Stimulated activated CD4-positive, alpha-beta T cell treated with anti-CD3 and anti-CD28 coated beads, Interleukin-2, amount 100 ng/mL, for 24 hours (primary cell): Measurements from ENCODE around the gene ARNT2.

Source experiments
- DNase-seq, 2 donors: peaks; one replicate each; pipeline ENCODE4 v3.0.0-alpha.2; 2020

ARNT2 gene

DNA sequence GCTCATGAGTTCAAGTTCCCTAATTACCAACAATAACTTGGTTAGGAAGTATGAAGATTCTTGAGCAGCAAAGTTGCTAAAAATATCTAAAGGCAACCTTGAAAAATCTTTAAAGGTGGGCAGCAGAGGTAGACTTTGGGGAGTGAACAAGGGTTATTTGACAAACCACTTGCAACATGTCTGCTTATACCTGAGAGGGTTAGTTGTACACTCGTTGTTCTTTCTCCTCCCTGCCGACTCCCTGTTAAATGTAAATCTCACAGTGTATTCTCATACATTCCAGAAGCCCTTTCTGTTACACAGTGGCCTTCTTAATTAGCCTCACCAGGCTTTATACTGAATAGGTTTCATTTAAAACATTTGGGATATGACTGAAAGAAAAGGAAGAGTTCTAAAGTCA is 121.7 kb downstream of the ARNT2 start:
- no peak for DNase-seq

DNA sequence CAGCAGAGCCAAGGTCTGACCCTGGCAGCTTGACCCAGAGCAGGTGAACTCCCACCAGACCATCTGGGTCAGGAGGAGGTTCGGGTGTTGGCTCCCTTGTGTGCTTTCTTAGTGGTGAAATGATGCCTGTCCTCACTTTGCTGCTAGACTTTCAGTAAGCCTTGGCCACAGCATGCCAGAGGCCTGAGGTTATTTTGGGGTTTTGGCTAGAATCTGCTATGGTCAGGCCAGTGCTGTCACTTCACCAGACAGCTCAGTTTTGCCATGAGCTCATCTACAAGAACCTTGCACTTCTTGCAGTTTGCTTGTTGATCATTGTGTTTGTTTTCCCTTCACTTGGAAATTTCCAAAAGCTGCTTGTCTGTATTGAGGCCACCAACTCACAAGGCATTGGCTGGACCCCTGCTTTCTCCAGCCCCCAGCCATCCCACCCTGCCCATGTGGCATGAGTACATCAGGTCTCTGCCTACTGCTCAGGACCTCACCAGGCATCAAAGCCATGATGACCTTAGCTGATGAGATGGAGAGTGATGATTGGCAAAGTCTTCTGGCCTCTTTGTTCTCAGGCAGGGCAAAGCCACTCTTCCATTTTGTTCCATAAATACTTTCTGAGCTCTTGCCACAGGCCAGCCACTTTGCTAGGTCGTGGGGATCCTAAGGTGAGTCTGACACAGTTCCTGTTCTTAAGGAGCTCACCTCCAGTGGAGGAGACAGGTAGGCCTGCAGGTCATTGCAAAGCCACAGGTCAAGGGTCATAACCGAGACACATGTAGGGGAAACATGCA is 122.6 kb downstream of the ARNT2 start:
- no peak for DNase-seq

DNA sequence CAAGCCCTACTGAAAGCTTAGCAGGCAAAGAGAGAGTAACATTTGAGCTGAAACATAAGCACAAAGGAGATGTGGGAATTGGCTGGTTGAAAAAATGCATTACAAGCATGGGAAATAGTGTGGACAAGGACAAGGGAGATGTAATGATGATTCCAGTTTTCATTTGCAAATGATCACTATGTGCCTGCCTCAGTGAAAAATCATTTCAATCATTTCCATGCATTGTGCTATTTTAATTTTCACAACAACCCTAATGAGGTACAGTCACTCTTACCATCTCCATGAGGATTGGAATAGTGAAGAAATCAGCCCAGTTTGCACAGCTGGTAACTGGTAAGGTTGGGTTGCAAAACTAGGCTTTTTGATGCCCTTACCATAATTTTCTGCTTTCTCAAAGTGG is 123.2 kb downstream of the ARNT2 start:
- DNase-seq = no peak

DNA sequence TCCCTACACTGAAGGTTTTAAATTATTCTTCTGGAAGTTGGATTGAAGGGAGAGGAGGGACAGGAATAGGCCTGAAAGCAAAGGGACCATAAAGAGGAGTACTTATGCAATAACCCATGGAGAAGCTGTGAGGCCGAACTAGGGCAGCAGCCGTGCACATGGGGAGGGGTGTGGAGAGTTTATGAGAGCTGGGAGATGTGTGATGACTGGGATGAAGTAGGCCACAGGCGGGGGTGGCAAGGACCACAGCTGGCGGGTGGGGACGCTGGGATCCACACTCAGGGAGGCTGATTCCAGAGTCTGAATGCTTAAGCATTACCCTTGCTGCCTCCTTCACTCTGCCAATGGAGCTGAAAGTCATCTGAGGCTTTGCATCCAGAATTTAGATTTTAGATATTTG is 123.8 kb downstream of the ARNT2 start:
- DNase-seq = no peak

DNA sequence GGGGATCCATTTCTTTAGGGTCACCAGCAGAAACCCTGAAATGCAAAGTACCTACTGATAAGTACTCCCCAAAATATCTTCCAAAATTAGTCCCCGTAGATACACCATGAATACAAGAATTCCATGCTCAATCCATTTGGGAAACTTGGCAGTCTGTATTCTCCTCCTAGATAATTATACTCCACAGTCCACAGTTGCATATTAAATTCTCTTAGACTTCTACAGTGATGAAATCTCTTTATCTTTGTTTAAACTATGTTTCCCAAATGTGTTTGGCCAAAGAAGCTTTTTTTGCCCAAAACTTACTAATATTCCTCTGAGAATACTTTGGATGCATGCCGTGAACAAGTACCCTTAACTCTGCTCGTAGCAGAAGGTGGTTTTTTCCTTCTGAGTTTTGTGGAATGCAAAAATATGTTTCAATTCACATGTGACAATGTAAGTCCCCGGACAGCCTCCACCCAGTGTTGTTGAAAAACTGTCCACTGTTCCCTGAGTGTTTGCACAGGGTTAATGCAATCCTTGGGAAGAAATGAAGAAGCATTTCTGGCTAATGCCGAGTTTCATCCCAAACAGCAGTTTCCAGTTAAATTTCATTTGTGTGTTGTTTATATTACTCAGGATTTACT is 126.7 kb downstream of the ARNT2 start:
- no peak for DNase-seq

DNA sequence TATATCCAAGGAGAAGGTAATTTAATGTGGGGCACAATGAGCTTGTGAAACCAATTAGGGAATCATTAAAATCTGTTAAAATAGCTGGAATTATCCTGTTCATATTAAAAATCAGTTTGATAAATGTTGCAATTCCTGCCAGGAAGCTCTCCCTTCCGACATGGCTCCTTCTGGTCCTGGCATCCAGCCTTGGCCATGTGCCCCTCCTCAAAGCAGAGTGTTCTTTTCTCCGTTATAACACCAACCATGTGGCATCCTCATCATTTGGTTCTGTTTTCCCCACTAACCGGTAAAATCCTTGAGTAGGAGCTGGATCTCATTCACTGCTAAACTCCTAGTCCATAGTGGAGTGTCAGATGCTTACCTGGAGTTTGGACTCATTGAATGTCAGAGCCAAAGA is 127.2 kb downstream of the ARNT2 start:
- no peak for DNase-seq

DNA sequence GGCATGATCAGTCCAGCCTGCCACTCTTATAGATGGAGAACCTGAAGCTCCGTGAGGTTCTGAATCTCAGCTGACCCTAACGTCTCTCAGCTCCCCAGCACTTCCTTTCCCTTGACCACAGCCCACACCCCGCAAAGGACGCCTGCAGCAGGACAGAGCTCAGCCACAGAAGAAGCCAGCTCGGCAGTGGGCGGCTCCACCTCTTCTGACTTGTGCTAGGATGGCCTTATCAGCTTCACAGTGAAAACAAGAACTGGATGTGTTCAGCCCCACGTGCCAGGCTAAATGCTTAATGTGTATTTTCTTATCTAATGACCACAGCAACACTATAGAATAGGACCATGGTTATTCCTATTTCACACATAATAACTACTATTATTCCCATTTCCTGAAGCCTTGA is 127.6 kb downstream of the ARNT2 start:
- DNase-seq = no peak

DNA sequence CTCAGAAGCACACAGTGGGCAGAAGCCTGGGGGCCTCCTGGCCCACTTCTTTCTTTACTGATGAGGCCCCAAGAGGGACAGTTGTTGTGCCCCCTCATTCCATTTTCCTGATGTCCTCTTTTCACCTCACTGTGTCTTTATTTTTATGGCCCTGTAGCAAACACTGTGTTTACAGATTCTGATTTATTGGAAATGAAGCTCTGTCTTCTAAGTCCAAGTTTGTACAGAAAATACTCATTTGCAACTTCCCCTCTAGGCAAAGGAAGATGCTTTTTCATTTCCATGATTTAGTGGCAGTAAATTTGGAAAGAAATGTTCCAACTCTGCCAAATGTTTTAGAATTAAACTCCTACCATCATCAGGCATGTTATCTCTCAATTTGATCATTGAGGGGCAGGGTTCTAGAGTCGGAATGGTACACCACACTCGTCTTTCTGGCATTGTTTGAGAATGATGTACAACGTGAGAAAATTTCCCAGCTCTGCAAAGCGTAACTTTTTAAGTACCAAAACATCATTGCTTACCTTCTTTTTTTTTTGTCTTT is 129.7 kb downstream of the ARNT2 start:
- no peak for DNase-seq

DNA sequence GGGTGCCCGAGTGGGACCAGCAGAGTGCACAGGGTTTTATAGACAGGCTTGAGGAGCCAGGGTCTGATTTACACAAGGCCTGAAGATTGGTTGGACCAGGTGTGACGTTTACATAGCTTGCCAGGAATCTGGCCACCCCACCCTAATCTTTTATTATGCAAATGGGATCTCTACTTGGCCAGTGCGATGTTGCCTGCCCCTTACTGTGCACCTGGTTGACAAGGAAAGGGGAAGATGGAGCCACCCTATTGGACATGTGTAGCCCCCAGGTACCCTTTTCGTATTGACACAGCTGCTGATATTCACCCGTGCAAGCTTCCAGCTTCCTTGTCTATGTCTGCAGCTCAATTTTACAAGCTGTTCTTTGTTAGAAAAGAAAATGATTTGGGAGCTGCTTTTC is 132.0 kb downstream of the ARNT2 start:
- DNase-seq = no peak

DNA sequence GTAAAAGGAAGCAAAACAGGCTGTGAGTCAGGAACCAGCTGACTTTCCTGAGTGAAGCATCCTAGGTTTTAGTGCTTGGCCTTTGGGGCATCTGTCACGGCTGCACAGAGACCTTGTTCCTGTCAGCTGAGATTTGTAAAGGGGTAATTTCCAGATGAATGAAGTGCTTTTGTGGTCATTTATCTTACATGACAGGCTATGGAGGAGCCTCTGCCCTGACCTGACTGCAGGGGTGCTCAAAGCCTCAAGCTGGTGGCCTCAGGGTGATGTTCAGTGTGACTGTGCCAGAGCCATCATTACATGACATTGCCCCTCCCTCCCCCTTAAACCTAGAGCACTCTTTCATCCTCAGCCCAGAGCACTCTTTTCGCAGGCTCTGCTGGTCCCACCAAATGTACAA is 132.5 kb downstream of the ARNT2 start:
- DNase-seq = no peak

DNA sequence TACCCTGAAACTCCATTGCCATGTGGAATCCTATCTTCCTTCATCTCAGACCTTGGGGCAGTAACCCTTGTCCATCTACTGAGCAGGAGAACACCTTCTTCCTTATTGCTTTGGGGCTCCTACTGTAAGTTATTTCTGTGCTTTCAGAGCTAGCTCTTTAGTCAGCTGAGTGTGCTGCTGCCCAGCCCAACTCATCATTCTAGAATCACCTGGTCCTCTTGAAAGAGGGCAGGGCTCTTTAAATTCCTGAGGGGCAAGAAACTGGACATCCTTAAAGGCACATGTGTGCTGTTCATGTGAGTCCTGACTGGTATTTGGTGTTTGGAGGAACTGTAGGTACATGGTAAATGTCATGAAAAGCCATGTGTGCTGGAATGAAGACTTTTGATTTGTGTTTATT is 140.9 kb downstream of the ARNT2 start:
- no peak for DNase-seq

DNA sequence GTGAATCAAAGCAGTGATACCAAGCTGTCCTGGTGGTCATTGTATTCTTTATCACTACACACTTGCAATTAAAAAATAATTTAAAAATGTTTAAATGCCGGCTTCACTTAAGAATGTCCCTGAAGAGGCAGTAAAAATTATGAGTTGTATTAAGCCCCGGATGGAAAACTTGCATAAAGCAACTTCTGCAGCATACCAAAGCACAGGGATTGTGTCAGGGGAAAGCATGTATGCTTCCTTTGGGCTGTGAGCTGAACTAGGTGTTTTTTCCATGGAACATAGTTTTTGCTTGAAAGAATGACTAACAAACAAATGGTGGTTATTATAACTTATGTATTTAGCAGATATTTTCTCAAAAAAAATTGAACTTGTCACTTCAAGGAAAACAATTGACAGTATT is 143.1 kb downstream of the ARNT2 start:
- no peak for DNase-seq

DNA sequence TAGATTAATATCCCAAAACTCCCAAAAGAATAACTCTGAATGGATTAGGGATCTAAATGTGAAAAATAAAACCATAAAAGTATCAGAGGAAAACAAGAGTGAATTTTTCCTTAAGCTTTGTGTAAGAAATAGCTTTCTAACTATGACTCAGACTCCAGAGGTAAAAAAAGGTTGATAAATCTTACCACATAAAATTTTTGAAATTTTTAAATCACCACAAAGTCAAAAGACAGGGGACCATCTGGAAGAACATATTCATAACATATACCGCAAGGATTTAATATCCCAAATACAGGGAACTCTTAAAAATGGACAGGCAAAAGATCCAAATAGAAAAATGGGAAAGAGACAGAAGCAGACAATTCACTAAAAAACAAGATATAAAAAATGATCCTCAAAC is 145.0 kb downstream of the ARNT2 start:
- no peak for DNase-seq

DNA sequence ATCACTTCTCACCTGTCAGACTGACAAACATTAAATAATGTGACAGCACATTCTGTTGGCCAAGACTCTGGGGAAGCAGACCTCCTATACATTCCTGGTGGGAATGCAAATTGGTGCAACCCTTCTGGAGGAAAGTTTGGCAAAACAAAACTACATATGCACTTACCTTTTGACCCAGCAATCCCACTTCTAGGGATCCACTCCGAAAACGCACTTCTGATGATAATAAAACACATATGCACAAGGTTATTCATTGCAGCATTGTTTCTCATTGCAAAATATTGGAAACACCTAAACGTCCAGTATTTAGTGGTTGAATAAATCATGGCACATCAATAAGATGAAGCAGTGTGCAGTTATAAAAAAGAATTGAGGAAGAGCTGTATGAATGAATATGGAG is 145.5 kb downstream of the ARNT2 start:
- no peak for DNase-seq

DNA sequence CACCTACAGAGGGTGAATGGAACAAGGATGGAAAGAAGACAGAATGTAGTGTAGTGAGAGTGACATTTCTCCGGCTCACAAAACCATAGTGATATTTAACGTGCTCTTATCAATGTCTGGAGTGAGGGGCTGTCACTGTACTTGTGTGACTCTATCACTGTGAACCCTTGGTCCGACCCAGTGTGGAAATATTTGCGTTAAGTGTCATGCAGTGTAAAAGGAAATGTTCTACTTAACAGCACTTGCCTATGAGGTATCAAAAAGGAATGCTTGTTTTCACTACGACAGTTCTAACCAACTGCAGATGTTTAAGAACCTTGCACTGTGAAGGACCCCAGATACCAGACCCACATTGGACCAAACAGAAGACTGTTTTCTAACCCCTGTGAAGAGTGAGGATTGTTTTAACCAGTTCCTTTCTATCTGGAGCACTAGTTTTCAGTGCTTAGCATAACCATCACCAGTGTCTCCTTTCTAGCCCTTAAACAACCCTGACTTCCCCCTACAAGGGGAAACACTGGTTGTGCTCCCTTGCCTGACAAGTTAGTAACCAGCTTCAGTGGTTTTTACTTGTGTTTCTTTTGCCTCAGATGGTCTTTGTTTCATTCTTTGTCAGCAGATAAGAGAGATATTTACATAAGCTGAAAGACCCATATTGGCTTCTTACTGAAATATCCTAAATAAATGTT is 146.2 kb downstream of the ARNT2 start:
- no peak for DNase-seq

DNA sequence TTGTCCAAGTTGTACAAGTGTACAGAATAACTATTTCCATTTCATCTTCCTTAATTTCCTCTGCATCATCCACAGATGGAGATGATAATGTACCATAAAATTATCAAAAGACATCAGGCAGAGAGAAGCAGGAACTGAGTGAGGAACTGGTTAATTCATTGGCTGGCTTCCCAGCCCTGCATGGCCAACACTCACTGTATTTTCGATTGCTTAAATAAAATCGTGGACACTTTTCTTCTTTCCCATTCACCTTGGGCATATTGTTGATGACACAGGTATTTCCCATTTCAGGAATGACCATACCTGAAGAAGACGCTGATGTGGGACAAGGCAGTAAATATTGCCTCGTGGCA is 146.7 kb downstream of the ARNT2 start:
- DNase-seq = no peak

DNA sequence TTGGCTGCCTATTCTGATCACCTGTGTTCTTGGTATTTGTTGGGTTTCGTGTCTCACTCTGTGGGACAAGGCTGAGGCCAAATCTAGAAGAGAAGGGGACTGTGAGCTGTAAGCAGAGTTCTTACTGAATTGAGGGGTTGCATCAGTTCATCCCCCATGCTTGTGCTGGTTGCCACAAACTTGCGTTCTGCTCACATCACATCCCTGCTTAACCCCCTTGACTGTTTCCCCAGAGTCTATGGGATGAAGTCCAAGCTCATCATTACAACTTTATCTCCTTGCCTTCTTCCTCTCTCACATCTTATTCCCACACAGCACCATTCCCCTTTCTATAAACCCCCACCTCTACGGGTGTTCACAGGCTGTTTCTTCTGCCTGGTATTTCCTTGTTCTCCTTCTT is 147.2 kb downstream of the ARNT2 start:
- no peak for DNase-seq

DNA sequence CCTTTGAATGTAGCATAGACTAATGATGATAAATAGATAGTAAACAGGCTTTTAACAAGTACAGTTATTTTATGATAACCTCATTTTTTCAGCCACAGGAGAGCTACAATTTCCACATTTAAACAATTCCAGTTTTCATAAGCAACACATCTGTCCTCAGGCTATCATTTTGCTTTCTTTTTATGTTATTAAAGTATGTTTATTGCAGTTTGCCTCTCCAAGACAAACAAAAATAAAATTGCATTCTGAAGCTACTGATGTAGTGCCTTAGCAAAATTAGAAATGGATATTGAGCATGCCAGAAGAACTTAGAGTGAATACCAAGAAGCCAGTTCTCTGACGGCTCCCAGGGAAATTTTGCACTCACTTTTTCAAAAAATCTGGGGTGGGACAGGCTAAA is 150.4 kb downstream of the ARNT2 start:
- DNase-seq = no peak

DNA sequence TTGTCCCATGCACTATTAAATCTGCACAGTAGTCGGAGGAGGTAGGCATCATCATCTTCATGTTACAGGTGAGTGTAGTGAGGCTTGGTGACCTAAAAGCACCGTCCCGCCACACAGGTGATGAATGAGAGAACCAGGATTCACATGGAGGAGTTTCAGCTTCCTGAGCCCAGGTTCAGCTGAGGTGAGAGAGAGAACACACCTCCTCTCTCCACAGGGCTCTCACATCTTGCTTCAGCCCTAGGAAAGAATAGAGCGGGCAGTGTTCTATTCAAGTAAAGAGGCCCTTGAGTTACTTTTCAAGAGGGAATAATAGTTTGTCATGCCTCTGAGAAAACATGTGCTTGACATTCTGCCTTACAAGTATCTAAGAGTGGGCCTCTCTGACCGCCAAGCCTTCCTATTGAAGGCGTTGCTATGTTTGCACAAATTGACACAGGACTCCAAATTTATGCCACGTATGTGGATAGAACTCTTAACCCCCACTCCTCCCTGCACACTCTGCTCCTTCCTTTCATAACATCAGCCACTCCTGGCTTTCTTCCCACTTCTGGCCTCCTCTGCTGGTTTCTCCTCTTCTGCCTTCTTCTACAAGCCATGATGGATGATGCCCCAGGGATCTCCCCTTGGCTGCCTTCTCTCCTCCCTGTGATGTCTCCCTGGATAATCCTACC is 152.6 kb downstream of the ARNT2 start:
- no peak for DNase-seq

DNA sequence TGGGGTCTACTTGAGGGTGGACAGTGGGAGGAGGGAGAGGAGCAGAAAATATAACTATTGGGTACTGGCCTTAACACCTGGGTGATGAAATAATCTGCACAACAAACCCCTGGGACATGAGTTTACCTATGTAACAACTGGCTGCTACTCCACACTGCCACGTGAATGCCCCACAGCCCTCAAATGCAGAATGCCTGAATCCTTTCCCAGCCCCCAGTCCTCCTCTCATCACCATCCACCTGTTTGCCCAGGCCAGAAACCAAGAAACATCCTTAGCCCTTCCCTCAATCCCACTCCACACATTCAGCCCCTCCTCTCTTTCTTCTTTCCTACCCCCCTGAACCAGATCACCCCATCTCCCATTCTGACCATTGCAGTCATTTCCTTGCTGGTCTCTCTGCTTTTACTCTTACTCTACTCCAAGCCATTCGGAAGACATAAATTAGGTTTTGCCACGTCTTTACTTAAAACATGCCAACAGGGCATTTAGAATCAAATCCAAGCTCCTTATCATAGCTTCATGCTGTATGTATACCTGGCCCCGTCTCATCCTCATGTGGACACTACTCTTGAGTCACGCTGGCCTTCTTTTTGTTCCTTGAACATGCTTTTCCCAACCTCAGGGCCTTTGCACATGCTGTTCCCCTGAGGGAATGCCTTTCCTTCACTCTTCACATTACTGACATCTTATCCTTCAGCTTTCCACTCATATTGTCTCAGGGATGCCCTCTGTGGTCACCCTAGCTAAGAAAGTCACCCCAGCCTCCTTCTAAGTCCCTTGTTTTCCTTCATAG is 153.5 kb downstream of the ARNT2 start:
- no peak for DNase-seq

DNA sequence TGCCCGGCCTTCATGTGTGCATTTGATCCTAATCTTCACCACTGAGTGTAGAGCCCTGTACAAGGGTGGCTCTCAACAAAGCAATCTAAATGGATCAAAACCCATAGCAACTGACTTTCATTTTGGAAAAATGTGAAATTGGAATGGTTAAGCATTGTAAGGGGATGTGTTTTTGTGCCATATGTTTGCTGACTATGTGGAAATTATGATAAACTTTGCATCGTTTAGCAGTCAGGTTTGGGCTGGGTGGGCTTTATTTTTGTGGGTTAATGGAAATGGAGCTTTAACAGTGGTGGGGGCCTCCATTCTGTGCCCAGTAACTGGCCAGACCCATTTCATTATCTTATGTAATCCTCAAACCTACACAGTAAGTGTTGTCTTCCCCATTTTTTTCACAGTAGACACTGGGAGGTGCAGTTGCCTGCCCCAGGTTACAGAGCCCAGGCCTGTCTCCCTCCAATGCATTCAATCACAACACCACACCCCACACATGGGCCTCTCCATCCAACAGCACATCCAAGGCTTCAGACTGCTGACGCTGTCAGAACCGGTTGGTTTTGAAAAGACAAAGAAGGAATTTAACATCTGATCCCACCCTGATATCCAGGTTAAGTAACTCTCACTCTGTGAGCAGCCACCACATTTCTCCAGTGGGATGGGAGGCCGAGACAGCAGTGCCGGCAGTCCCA is 154.6 kb downstream of the ARNT2 start:
- no peak for DNase-seq

DNA sequence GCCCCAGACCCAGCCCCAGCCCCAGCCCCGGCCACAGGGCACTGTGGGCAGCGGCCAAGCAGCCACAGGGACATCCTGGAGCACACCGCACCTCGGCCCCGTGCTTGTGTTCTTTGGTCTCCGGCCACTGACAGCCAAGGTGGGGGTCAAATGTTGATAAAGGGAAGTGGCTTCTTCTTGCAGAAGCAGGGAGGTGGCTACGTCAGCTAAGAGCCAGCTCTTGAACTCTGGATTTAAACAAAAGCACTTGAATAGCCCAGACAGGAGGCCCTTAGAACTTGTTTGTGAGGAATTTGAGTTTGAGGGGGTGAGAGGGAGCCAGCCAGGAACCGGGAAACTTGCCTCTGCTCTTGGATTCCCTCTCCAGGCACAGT is 155.1 kb downstream of the ARNT2 start:
- no peak for DNase-seq
